Vagina (tissue), 2 donors: ENCODE results near the gene ALKBH3.

ENCODE experiments used
- CTCF ChIP-seq, 3 experiments: fragments of 450-650 bp in 2 of 3; fragments of 200-600 bp in 1 of 3; sonication (generic) in 1 of 3; IDR thresholded peaks; one replicate each; pipeline ENCODE4 v1.5.1; 2017 to 2019; ENCODE audit warnings: antibody characterized with exemption in 3 of 3, mild to moderate bottlenecking in 2 of 3, moderate library complexity in 2 of 3
- POLR2A ChIP-seq, 2 donors: fragments of 450-650 bp; IDR thresholded peaks; one replicate each; pipeline ENCODE4 v1.6.1; 2017; ENCODE audit warnings: antibody characterized with exemption in 2 of 2, mild to moderate bottlenecking in 2 of 2, moderate library complexity in 2 of 2

- TF ChIP-seq CTCF (IDR thresholded peaks at IDR 0.05) (no peak), POLR2A (IDR thresholded peaks at IDR 0.05) (no peak)
Observed at GRCh38 chr11:43959321-43959995, 78.8 kb downstream of the ALKBH3 start.
